GM18873 (cell line): ENCODE results near the gene FRMD4A.
"Not testable (repeated sequence)": the region's sequence is repeated elsewhere in the genome, so short reads cannot be mapped to it uniquely, and the experiment has no call there.

Source experiments
- ATAC-seq: cut with Tn5 transposase; IDR thresholded peaks from one replicate; pipeline ENCODE4 v1.9.1; 2021; ENCODE audit warnings: mild to moderate bottlenecking, moderate library complexity, moderate number of reproducible peaks; ENCODE audit not compliant: unreplicated experiment, low FRiP score

Gene FRMD4A

GRCh38 chr10:13930120-13930519, 400.6 kb downstream of the FRMD4A start:
- no peak for ATAC-seq

- no peak for ATAC-seq
These were observed 402.3 kb downstream of the FRMD4A start for GRCh38 chr10:13928451-13928850.

- ATAC-seq, result no peak
These were observed 404.5 kb downstream of the FRMD4A start for GRCh38 chr10:13925971-13926780.

GRCh38 chr10:13924040-13924725, 406.5 kb downstream of the FRMD4A start:
- no peak for ATAC-seq

GRCh38 chr10:13922586-13922985, 408.1 kb downstream of the FRMD4A start:
- no peak for ATAC-seq

GRCh38 chr10:13921941-13922340, 408.8 kb downstream of the FRMD4A start:
- ATAC-seq, result no peak

GRCh38 chr10:13921131-13921530, 409.6 kb downstream of the FRMD4A start:
- ATAC-seq, result not testable (repeated sequence)

- ATAC-seq, result no peak
These were observed 410.3 kb downstream of the FRMD4A start for GRCh38 chr10:13920465-13920864.

- ATAC-seq, result no peak
These were observed 410.7 kb downstream of the FRMD4A start for GRCh38 chr10:13920031-13920430.

- no peak for ATAC-seq
These were observed 412.9 kb downstream of the FRMD4A start for GRCh38 chr10:13917791-13918190.

- ATAC-seq, result no peak
These were observed 414.3 kb downstream of the FRMD4A start for GRCh38 chr10:13916384-13916947.

- no peak for ATAC-seq
These were observed 415.0 kb downstream of the FRMD4A start for GRCh38 chr10:13915710-13916109.

- no peak for ATAC-seq
These were observed 416.8 kb downstream of the FRMD4A start for GRCh38 chr10:13913897-13914296.

- no peak for ATAC-seq
These were observed 418.8 kb downstream of the FRMD4A start for GRCh38 chr10:13911821-13912520.

- no peak for ATAC-seq
These were observed 421.0 kb downstream of the FRMD4A start for GRCh38 chr10:13909516-13910258.

- no peak for ATAC-seq
These were observed 422.2 kb downstream of the FRMD4A start for GRCh38 chr10:13908475-13908874.

GRCh38 chr10:13907570-13907969, 423.2 kb downstream of the FRMD4A start:
- no peak for ATAC-seq

GRCh38 chr10:13905281-13905680, 425.4 kb downstream of the FRMD4A start:
- ATAC-seq, result no peak

- ATAC-seq, result no peak
These were observed 426.7 kb downstream of the FRMD4A start for GRCh38 chr10:13904064-13904463.

- no peak for ATAC-seq
These were observed 427.7 kb downstream of the FRMD4A start for GRCh38 chr10:13902868-13903587.
